Keratinocyte (primary cell): ENCODE data around the gene RIC1. TPM values are rescaled to one million over a fixed set of nuclear protein-coding genes. Genes with fewer than 3 reads are reported as not detected.

Source experiments
- DNase-seq: peaks from one replicate; pipeline ENCODE4 v3.0.0-alpha.2; 2011; ENCODE audit warnings: low read depth, missing footprints, low spot score
- FAIRE-seq: peaks from 2 replicates; lab custom pipeline; 2011; peaks lifted over from hg19 to GRCh38; lab: Jason Lieb, UNC
- H2AFZ ChIP-seq: 2 replicates; pipeline ENCODE4 v1.6.0; 2012; ENCODE audit warnings: low read length, control low read depth, inconsistent platforms; ENCODE audit not compliant: control insufficient read depth
- H3K27ac ChIP-seq: 2 replicates; pipeline ENCODE4 v1.5.1; 2011; ENCODE audit warnings: low read length; ENCODE audit not compliant: control insufficient read depth, insufficient read depth
- H3K27me3 ChIP-seq: 3 replicates; pipeline ENCODE4 v1.6.0; 2011; ENCODE audit warnings: low read length; ENCODE audit not compliant: control insufficient read depth, insufficient read depth; ENCODE audit errors: extremely low read depth
- H3K36me3 ChIP-seq, 2 experiments: 2 replicates in 1 of 2; 3 replicates in 1 of 2; pipeline ENCODE4 v1.5.1; 2011; ENCODE audit warnings: low read length in 2 of 2, mild to moderate bottlenecking in 1 of 2; ENCODE audit not compliant: control insufficient read depth in 2 of 2, insufficient read depth in 2 of 2; ENCODE audit errors: extremely low read depth in 1 of 2
- H3K4me1 ChIP-seq: 3 replicates; pipeline ENCODE4 v1.5.1; 2011; ENCODE audit warnings: low read length; ENCODE audit not compliant: control insufficient read depth, insufficient read depth; ENCODE audit errors: extremely low read depth
- H3K4me2 ChIP-seq: 3 replicates; pipeline ENCODE4 v1.6.0; 2011; ENCODE audit warnings: low read depth, low read length; ENCODE audit not compliant: control insufficient read depth, insufficient read depth; ENCODE audit errors: extremely low read depth
- H3K4me3 ChIP-seq, 3 experiments: fragments of 200-600 bp in 1 of 3; sonication (generic) in 1 of 3; 2 replicates in 2 of 3; 3 replicates in 1 of 3; pipeline ENCODE4 v1.5.1; 2011 to 2016; ENCODE audit warnings: low read length in 3 of 3, mild to moderate bottlenecking in 3 of 3, control low read depth in 2 of 3, inconsistent platforms in 1 of 3, low read depth in 1 of 3, mixed read lengths in 1 of 3, mixed run types in 1 of 3, moderate library complexity in 1 of 3; ENCODE audit not compliant: control insufficient read depth in 2 of 3, insufficient read depth in 2 of 3; ENCODE audit errors: extremely low read depth in 1 of 3
- H3K79me2 ChIP-seq: 2 replicates; pipeline ENCODE4 v1.6.0; 2012; ENCODE audit warnings: low read length; ENCODE audit not compliant: control insufficient read depth, insufficient read depth
- H3K9ac ChIP-seq: 3 replicates; pipeline ENCODE4 v1.6.0; 2011; ENCODE audit warnings: low read length; ENCODE audit not compliant: control insufficient read depth, insufficient read depth; ENCODE audit errors: extremely low read depth
- H3K9me1 ChIP-seq: 3 replicates; pipeline ENCODE4 v1.6.0; 2011; ENCODE audit warnings: low read length; ENCODE audit not compliant: control insufficient read depth, insufficient read depth; ENCODE audit errors: extremely low read depth
- H3K9me3 ChIP-seq: 2 replicates; pipeline ENCODE4 v1.5.1; 2012; ENCODE audit warnings: low read depth, low read length; ENCODE audit not compliant: control insufficient read depth
- H4K20me1 ChIP-seq: 3 replicates; pipeline ENCODE4 v1.6.0; 2011; ENCODE audit warnings: low read length; ENCODE audit not compliant: control insufficient read depth, insufficient read depth; ENCODE audit errors: extremely low read depth
- CTCF ChIP-seq, 3 experiments: IDR thresholded peaks in 1 of 3; conservative IDR thresholded peaks in 1 of 3; optimal IDR thresholded peaks in 1 of 3; 2 replicates in 2 of 3; 3 replicates in 1 of 3; pipeline versions ENCODE3 to v1.5.1; 2011; ENCODE audit warnings: low read length in 3 of 3, mild to moderate bottlenecking in 3 of 3, moderate library complexity in 2 of 3, control low read depth in 1 of 3, inconsistent platforms in 1 of 3; ENCODE audit not compliant: insufficient read depth in 2 of 3; ENCODE audit errors: extremely low read depth in 1 of 3
- EZH2 ChIP-seq: IDR thresholded peaks from one replicate; pipeline ENCODE4 v1.6.1; 2012; ENCODE audit warnings: inconsistent platforms, mild to moderate bottlenecking, low read length, moderate library complexity
- dilution Hi-C: fragments of 300-500 bp; cut with MboI; formaldehyde crosslinking; loops from one replicate; pipeline ENCODE4 v1.7.0; 2020; ENCODE audit warnings: low sequenced_read_pairs; ENCODE audit not compliant: extremely low pct_ligation_motif_present
- polyA plus RNA-seq, 5 experiments: library from polyadenylated mRNA; depleted of rRNA in 3 of 5; stranded (reverse) in 3 of 5; stranded (forward) in 1 of 5; unstranded in 1 of 5; fragments of >200 nt; gene quantifications; 1 replicate in 1 of 5; 2 replicates in 3 of 5; 3 replicates in 1 of 5; pipeline versions ENCODE4 v1.2.1 to v1.2.3, GENCODE V29; 2011 to 2012; ENCODE audit warnings: missing spikeins in 2 of 5, low read depth in 1 of 5, low replicate concordance in 1 of 5

RIC1 gene
- polyA plus RNA-seq, 1 donor (not counting 4 experiments of a cell fraction or from before 2014, with no cell fraction given), result 20.5 TPM

- DNase-seq (no peak), FAIRE-seq (no peak)
Measured at GRCh38 chr9:5592231-5592630, 36.7 kb upstream of the RIC1 start.

GRCh38 chr9:5592904-5593303 lies 36.0 kb upstream of the RIC1 start:
- H3K4me1 ChIP-seq, result peaks cover 9% of the 10 kb centered on the region
- no peak overlapping the region for H3K4me2 ChIP-seq
- dilution Hi-C loops, result no loop called here
- H3K36me3 ChIP-seq, result no peaks in the 10 kb centered on the region
- no peaks in the 10 kb centered on the region for H3K79me2 ChIP-seq
- no peak overlapping the region for H3K4me3 ChIP-seq
- DNase-seq (no peak), FAIRE-seq (no peak)
- H3K9me3 ChIP-seq, result no peaks in the 10 kb centered on the region
- TF ChIP-seq EZH2 (no peak), CTCF (optimal IDR thresholded peaks at IDR 0.05 in 1 of 3, IDR thresholded peaks at IDR 0.05 in 1 of 3, conservative IDR thresholded peaks at IDR 0.05 in 1 of 3; ENCODE audit: extremely low read depth in 1 of 3, insufficient read depth in 2 of 3, low read length in 3 of 3) (no peak)
- no peaks in the 10 kb centered on the region for H3K9me1 ChIP-seq
- H3K27me3 ChIP-seq, result no peaks in the 10 kb centered on the region
- H3K9ac ChIP-seq, result no peak overlapping the region
- no peak overlapping the region for H2AFZ ChIP-seq
- H3K27ac ChIP-seq, result no peak overlapping the region
- no peaks in the 10 kb centered on the region for H4K20me1 ChIP-seq

More at GRCh38 chr9:5592231-5592630, 36.7 kb upstream of the RIC1 start:
- Histone ChIP-seq H3K9me3 (no peaks in the 10 kb centered on the region), H3K27me3 (no peaks in the 10 kb centered on the region), H3K4me2 (no peak overlapping the region), H3K27ac (no peak overlapping the region), H3K4me3 (no peak overlapping the region), H3K9me1 (no peaks in the 10 kb centered on the region), H3K9ac (no peak overlapping the region), H3K4me1 (peaks cover 14% of the 10 kb centered on the region), H2AFZ (no peak overlapping the region), H3K79me2 (no peaks in the 10 kb centered on the region), H4K20me1 (no peaks in the 10 kb centered on the region), H3K36me3 (no peaks in the 10 kb centered on the region)
- TF ChIP-seq EZH2, result no peak
- TF ChIP-seq CTCF (optimal IDR thresholded peaks at IDR 0.05 in 1 of 3, IDR thresholded peaks at IDR 0.05 in 1 of 3, conservative IDR thresholded peaks at IDR 0.05 in 1 of 3; ENCODE audit: extremely low read depth in 1 of 3, insufficient read depth in 2 of 3, low read length in 3 of 3), result no peak
- dilution Hi-C loops, result no loop called here
